Common myeloid progenitor, CD34-positive (primary cell): ENCODE measurements around the gene A3GALT2.

ENCODE experiments used
- CTCF ChIA-PET: fragments of 350-600 bp; sonication (Branson Sonifier 250); formaldehyde crosslinking; loops from one replicate; lab custom pipeline; 2021; ENCODE audit warnings: antibody characterized with exemption; lab: Charles Lee
- POLR2A ChIA-PET: fragments of 350-600 bp; sonication (Branson Sonifier 250); formaldehyde crosslinking; loops from one replicate; lab custom pipeline; 2021; ENCODE audit warnings: antibody characterized with exemption; lab: Charles Lee
- DNase-seq, 3 donors: peaks; one replicate each; pipeline versions ENCODE4 v3.0.0 to v3.0.0-alpha.2; 2013
- H3K27ac ChIP-seq, 2 experiments: 1 replicate in 1 of 2; 2 replicates in 1 of 2; pipeline ENCODE4 v1.7.0; 2013; ENCODE audit warnings: inconsistent platforms in 2 of 2, low read length in 2 of 2, mild to moderate bottlenecking in 2 of 2, low read depth in 1 of 2, moderate library complexity in 1 of 2; ENCODE audit not compliant: severe bottlenecking in 2 of 2, insufficient read depth in 1 of 2, poor library complexity in 1 of 2
- H3K27me3 ChIP-seq, 5 experiments: replicated peaks in 2 of 5; 1 replicate in 3 of 5; 2 replicates in 2 of 5; pipeline versions ENCODE4 v1.6.1 to v1.7.0; 2013; ENCODE audit warnings: low read length in 4 of 5, mild to moderate bottlenecking in 2 of 5, moderate library complexity in 2 of 5, inconsistent platforms in 1 of 5; ENCODE audit not compliant: insufficient read depth in 5 of 5, control insufficient read depth in 4 of 5
- H3K36me3 ChIP-seq, 4 experiments: 1 replicate in 2 of 4; 2 replicates in 2 of 4; pipeline versions ENCODE4 v1.6.1 to v1.7.0; 2013; ENCODE audit warnings: low read length in 3 of 4, control low read depth in 1 of 4, mild to moderate bottlenecking in 1 of 4; ENCODE audit not compliant: control insufficient read depth in 4 of 4, insufficient read depth in 4 of 4
- H3K4me1 ChIP-seq, 4 experiments: 1 replicate in 3 of 4; 2 replicates in 1 of 4; pipeline versions ENCODE4 v1.6.1 to v1.7.1; 2013; ENCODE audit warnings: low read length in 3 of 4, mild to moderate bottlenecking in 3 of 4, control low read depth in 1 of 4, inconsistent platforms in 1 of 4, moderate library complexity in 1 of 4; ENCODE audit not compliant: control insufficient read depth in 4 of 4, insufficient read depth in 4 of 4; ENCODE audit errors: control extremely low read depth in 1 of 4
- H3K4me3 ChIP-seq, 7 experiments: 1 replicate in 4 of 7; 2 replicates in 3 of 7; pipeline versions ENCODE4 v1.5.1 to v1.7.0; 2013; ENCODE audit warnings: mild to moderate bottlenecking in 7 of 7, low read length in 6 of 7, moderate library complexity in 6 of 7, inconsistent platforms in 2 of 7, low read depth in 2 of 7, control low read depth in 1 of 7; ENCODE audit not compliant: insufficient read depth in 4 of 7, control insufficient read depth in 1 of 7; ENCODE audit errors: extremely low read depth in 1 of 7
- H3K9me3 ChIP-seq, 5 experiments: 1 replicate in 4 of 5; 2 replicates in 1 of 5; pipeline versions ENCODE4 v1.6.1 to v1.7.1; 2013; ENCODE audit warnings: low read length in 4 of 5, mild to moderate bottlenecking in 2 of 5, inconsistent platforms in 1 of 5, low read depth in 1 of 5, moderate library complexity in 1 of 5; ENCODE audit not compliant: control insufficient read depth in 4 of 5, insufficient read depth in 2 of 5; ENCODE audit errors: control extremely low read depth in 1 of 5
- WGBS: methylation state at CpG from one replicate; pipeline ENCODE4 v1.1.5; 2013; ENCODE audit not compliant: insufficient coverage; 5-methylcytosine and 5-hydroxymethylcytosine counted together

The A3GALT2 gene

GRCh38 chr1:33336580-33336979, 15.7 kb upstream of the A3GALT2 start:
- 96% methylated on average over 5 of the region's 9 CpGs for WGBS
- ChIA-PET CTCF (no interaction called here), POLR2A (no interaction called here)
- Histone ChIP-seq H3K27me3 (no peaks in the 10 kb centered on the region), H3K36me3 (peaks cover 17 to 54% (median 29%) of the 10 kb centered on the region in 4 experiments), H3K9me3 (no peaks in the 10 kb centered on the region), H3K4me3 (no peak overlapping the region), H3K4me1 (peaks cover 0 to 15% (median 5%) of the 10 kb centered on the region in 4 experiments), H3K27ac (no peak overlapping the region)
- no peak for DNase-seq

- Histone ChIP-seq H3K27me3 (no peaks in the 10 kb centered on the region), H3K4me3 (no peak overlapping the region), H3K9me3 (no peaks in the 10 kb centered on the region), H3K4me1 (peaks cover 0 to 15% (median 5%) of the 10 kb centered on the region in 4 experiments), H3K36me3 (peaks cover 25 to 57% (median 37%) of the 10 kb centered on the region in 4 experiments), H3K27ac (no peak overlapping the region)
- no peak for DNase-seq
- CTCF ChIA-PET = interaction anchor here (1.1 to 1.6 kb wide), 2 partner anchors 13 to 28 kb away, joined by 4 read pairs; no protein-coding TSS in a partner anchor
- POLR2A ChIA-PET = no interaction called here
- 26% methylated on average over 2 of the region's 4 CpGs for WGBS
Observed at GRCh38 chr1:33335020-33335419, 14.1 kb upstream of the A3GALT2 start.

GRCh38 chr1:33334081-33334552, 13.2 kb upstream of the A3GALT2 start:
- H3K27ac ChIP-seq = no peak overlapping the region
- no peak overlapping the region for H3K4me3 ChIP-seq
- DNase-seq = no peak
- no peaks in the 10 kb centered on the region for H3K9me3 ChIP-seq
- CTCF ChIA-PET = interaction anchor here (1.1 to 1.6 kb wide), 2 partner anchors 14 to 29 kb away, joined by 4 read pairs; no protein-coding TSS in a partner anchor
- peaks cover 28 to 66% (median 44%) of the 10 kb centered on the region in 4 experiments for H3K36me3 ChIP-seq
- POLR2A ChIA-PET = no interaction called here
- 85% methylated on average over 15 of the region's 17 CpGs for WGBS
- H3K4me1 ChIP-seq = peaks cover 0 to 8% (median 2%) of the 10 kb centered on the region in 4 experiments
- no peaks in the 10 kb centered on the region for H3K27me3 ChIP-seq

- peaks cover 38 to 73% (median 55%) of the 10 kb centered on the region in 4 experiments for H3K36me3 ChIP-seq
- DNase-seq = no peak
- 98% methylated on average over 5 of the region's 5 CpGs for WGBS
- ChIA-PET CTCF (interaction anchor here (1.0 kb wide), 1 partner anchor 37 kb away, joined by 3 read pairs; no protein-coding TSS in a partner anchor), POLR2A (no interaction called here)
- no peaks in the 10 kb centered on the region for H3K9me3 ChIP-seq
- H3K27ac ChIP-seq = no peak overlapping the region
- H3K4me3 ChIP-seq = no peak overlapping the region
- no peaks in the 10 kb centered on the region for H3K27me3 ChIP-seq
- H3K4me1 ChIP-seq = peaks cover 0 to 7% (median 0%) of the 10 kb centered on the region in 4 experiments
Observed at GRCh38 chr1:33332881-33333280, 12.0 kb upstream of the A3GALT2 start.

- CTCF ChIA-PET = interaction anchor here (1.0 kb wide), 1 partner anchor 36 kb away, joined by 3 read pairs; no protein-coding TSS in a partner anchor
- Histone ChIP-seq H3K4me3 (no peak overlapping the region), H3K4me1 (peaks cover 0 to 7% (median 0%) of the 10 kb centered on the region in 4 experiments), H3K27ac (no peak overlapping the region), H3K27me3 (no peaks in the 10 kb centered on the region), H3K9me3 (no peaks in the 10 kb centered on the region), H3K36me3 (peaks cover 41 to 77% (median 58%) of the 10 kb centered on the region in 4 experiments)
- 86% methylated on average over 5 of the region's 10 CpGs for WGBS
- no peak for DNase-seq
- POLR2A ChIA-PET = no interaction called here
Observed at GRCh38 chr1:33332357-33332789, 11.5 kb upstream of the A3GALT2 start.

GRCh38 chr1:33331444-33332356, 10.8 kb upstream of the A3GALT2 start:
- Histone ChIP-seq H3K36me3 (peaks cover 46 to 82% (median 64%) of the 10 kb centered on the region in 4 experiments), H3K27me3 (no peaks in the 10 kb centered on the region), H3K9me3 (no peaks in the 10 kb centered on the region), H3K4me3 (no peak overlapping the region), H3K27ac (no peak overlapping the region), H3K4me1 (peaks cover 0 to 3% (median 0%) of the 10 kb centered on the region in 4 experiments)
- POLR2A ChIA-PET = interaction anchor here (0.6 kb wide), 1 partner anchor 120 kb away, joined by 3 read pairs; no protein-coding TSS in a partner anchor
- WGBS = 71% methylated on average over 10 of the region's 10 CpGs
- no peak for DNase-seq
- CTCF ChIA-PET = interaction anchor here (1.6 kb wide), 1 partner anchor 34 kb away, joined by 4 read pairs; no protein-coding TSS in a partner anchor
